ENCODE results near the gene SEC14L3.

The SEC14L3 gene

GRCh38 chr22:30421695-30422480 is 49.9 kb downstream of the SEC14L3 start:
- no peak for DNase-seq

GRCh38 chr22:30420347-30421125 is 51.3 kb downstream of the SEC14L3 start:
- no peak for DNase-seq

- no peak for DNase-seq
These were observed 55.0 kb downstream of the SEC14L3 start for GRCh38 chr22:30416837-30417236.

GRCh38 chr22:30416403-30416802 is 55.4 kb downstream of the SEC14L3 start:
- no peak for DNase-seq

- no peak for DNase-seq
These were observed 57.2 kb downstream of the SEC14L3 start for GRCh38 chr22:30414525-30415047.

GRCh38 chr22:30413745-30414524 is 57.9 kb downstream of the SEC14L3 start:
- DNase-seq = no peak

GRCh38 chr22:30413001-30413400 is 58.8 kb downstream of the SEC14L3 start:
- DNase-seq = no peak

- DNase-seq = no peak
These were observed 60.0 kb downstream of the SEC14L3 start for GRCh38 chr22:30411780-30412179.

Data from activated CD4-positive, alpha-beta T cell treated with anti-CD3 and anti-CD28 coated beads, Interleukin-2, amount 50 U/mL, for 4 hours (primary cell).